Nephron (organoid): ENCODE data around the gene PANK2.
"Not testable (repeated sequence)": the region's sequence is repeated elsewhere in the genome, so short reads cannot be mapped to it uniquely, and the experiment has no call there.

Source experiments
- H3K27ac Mint-ChIP-seq, 3 experiments: 2 replicates each; pipeline ENCODE4 v1.8.0; 2020; ENCODE audit warnings: mixed read lengths in 3 of 3, mild to moderate bottlenecking in 2 of 3, moderate library complexity in 1 of 3
- H3K27me3 Mint-ChIP-seq: 2 replicates; pipeline ENCODE4 v1.8.0; 2021; ENCODE audit warnings: low read depth, mild to moderate bottlenecking, moderate library complexity, mixed read lengths
- H3K36me3 Mint-ChIP-seq: 2 replicates; pipeline ENCODE4 v1.8.0; 2020; ENCODE audit warnings: low read depth, mixed read lengths
- H3K4me1 Mint-ChIP-seq: 2 replicates; pipeline ENCODE4 v1.8.0; 2020; ENCODE audit warnings: mixed read lengths
- H3K4me3 Mint-ChIP-seq, 3 experiments: 2 replicates each; pipeline ENCODE4 v1.8.0; 2020; ENCODE audit warnings: mild to moderate bottlenecking in 3 of 3, mixed read lengths in 3 of 3, moderate library complexity in 2 of 3
- H3K9me3 Mint-ChIP-seq: 2 replicates; pipeline ENCODE4 v1.8.0; 2020; ENCODE audit warnings: mixed read lengths
- TF ChIP-seq, protein P1 (sequence below), 3 experiments: fragments of 200-600 bp; sonication (generic); IDR thresholded peaks; one replicate each; pipeline ENCODE4 v1.5.0; 2021; ENCODE audit warnings: antibody characterized with exemption in 3 of 3; ENCODE audit not compliant: unreplicated experiment in 3 of 3

The PANK2 gene

DNA sequence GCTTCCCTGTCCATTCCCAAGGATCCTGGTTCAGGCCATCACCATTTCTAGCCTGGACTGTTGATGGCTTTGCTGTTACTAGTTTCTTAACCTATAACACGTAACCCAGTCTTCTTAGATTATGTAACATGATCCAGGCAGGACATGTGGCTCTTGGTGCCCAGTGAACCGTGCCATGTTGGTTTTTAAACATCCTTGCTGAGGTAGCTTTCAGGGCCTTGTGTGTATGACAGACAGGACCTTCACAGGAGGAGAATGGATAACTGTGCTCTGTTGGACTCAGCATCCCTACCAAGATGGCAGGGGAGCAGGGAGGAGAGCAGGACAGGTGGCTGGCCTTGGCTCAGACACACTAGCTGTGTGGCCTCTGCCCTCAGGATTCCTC, 46.8 kb downstream of the PANK2 start:
- TF ChIP-seq, protein P1, sequence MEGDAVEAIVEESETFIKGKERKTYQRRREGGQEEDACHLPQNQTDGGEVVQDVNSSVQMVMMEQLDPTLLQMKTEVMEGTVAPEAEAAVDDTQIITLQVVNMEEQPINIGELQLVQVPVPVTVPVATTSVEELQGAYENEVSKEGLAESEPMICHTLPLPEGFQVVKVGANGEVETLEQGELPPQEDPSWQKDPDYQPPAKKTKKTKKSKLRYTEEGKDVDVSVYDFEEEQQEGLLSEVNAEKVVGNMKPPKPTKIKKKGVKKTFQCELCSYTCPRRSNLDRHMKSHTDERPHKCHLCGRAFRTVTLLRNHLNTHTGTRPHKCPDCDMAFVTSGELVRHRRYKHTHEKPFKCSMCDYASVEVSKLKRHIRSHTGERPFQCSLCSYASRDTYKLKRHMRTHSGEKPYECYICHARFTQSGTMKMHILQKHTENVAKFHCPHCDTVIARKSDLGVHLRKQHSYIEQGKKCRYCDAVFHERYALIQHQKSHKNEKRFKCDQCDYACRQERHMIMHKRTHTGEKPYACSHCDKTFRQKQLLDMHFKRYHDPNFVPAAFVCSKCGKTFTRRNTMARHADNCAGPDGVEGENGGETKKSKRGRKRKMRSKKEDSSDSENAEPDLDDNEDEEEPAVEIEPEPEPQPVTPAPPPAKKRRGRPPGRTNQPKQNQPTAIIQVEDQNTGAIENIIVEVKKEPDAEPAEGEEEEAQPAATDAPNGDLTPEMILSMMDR (IDR thresholded peaks at IDR 0.05; ENCODE audit: unreplicated experiment in 3 of 3) = no peak
- no peaks in the 10 kb centered on the region for H3K27me3 Mint-ChIP-seq
- H3K27ac Mint-ChIP-seq = peak overlapping the region in 2 of 3 experiments; percentile 45 to 63
- peaks cover 38% of the 10 kb centered on the region for H3K4me1 Mint-ChIP-seq
- H3K9me3 Mint-ChIP-seq = no peaks in the 10 kb centered on the region
- H3K36me3 Mint-ChIP-seq = peaks cover 64% of the 10 kb centered on the region
- no peak overlapping the region for H3K4me3 Mint-ChIP-seq

DNA sequence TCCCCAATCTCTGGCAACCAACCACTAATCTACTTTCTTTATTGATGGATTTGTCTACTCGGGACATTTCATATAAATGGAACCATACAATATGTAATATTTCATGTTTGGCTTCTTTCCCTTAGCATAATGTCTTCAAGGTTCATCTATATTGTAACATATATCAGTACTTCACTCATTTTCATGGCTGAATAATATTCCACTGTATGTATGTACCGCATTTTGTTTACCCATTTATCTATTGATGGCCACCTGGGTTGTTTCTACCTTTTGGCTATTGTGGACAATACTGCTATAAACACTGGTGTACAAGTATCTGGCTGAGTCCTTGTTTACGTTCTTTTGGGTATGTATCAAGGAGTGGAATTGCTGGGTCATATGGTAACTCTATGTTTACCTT, 48.4 kb downstream of the PANK2 start:
- Mint-ChIP-seq H3K9me3 (no peaks in the 10 kb centered on the region), H3K27me3 (no peaks in the 10 kb centered on the region), H3K4me1 (peaks cover 30% of the 10 kb centered on the region), H3K36me3 (peaks cover 70% of the 10 kb centered on the region), H3K27ac (no peak overlapping the region), H3K4me3 (no peak overlapping the region)
- TF ChIP-seq, protein P1 (IDR thresholded peaks at IDR 0.05; ENCODE audit: unreplicated experiment in 3 of 3) = no peak

DNA sequence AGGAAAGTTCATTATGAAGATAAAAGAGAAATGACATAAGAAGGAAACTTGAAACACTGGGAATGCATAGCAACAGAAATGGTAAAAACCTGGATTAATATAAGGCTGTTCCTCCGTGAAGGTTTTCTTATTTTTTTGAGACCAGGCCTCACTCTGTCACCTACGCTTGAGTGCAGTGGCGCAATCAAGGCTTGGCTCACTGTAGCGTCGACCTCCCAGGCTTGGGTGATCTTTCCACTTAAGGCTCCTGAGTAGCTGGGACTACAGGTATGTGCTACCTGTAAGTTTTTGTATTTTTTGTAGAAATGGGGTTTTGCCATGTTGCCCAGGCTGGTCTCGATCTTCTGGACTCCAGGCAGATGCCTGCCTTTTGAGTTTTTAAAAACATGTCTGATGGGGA, 51.7 kb downstream of the PANK2 start:
- no peaks in the 10 kb centered on the region for H3K27me3 Mint-ChIP-seq
- no peak overlapping the region for H3K4me3 Mint-ChIP-seq
- no peak overlapping the region for H3K27ac Mint-ChIP-seq
- H3K36me3 Mint-ChIP-seq = peaks cover 62% of the 10 kb centered on the region
- H3K4me1 Mint-ChIP-seq = peaks cover 2% of the 10 kb centered on the region
- TF ChIP-seq, protein P1 (IDR thresholded peaks at IDR 0.05; ENCODE audit: unreplicated experiment in 3 of 3) = no peak
- H3K9me3 Mint-ChIP-seq = no peaks in the 10 kb centered on the region

DNA sequence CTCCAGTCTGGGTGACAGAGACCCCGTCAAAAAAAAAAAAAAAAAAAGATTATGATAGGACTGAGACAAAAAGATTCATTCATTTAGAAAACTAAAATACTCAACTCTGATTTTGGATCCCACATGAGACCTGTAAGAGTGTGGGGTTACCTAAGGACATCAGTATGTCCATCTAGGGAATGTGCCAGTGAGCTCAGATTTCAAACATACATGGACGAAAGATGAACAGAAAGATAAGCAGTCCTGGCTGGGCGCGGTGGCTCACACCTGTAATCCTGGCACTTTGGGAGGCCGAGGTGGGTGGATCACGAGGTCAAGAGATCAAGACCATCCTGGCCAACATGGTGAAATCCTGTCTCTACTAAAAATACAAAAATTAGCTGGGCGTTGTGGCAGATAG, 57.5 kb downstream of the PANK2 start:
- peaks cover 48% of the 10 kb centered on the region for H3K36me3 Mint-ChIP-seq
- H3K4me1 Mint-ChIP-seq, H3K27ac Mint-ChIP-seq, H3K27me3 Mint-ChIP-seq, H3K9me3 Mint-ChIP-seq, H3K4me3 Mint-ChIP-seq: not testable (repeated sequence)

DNA sequence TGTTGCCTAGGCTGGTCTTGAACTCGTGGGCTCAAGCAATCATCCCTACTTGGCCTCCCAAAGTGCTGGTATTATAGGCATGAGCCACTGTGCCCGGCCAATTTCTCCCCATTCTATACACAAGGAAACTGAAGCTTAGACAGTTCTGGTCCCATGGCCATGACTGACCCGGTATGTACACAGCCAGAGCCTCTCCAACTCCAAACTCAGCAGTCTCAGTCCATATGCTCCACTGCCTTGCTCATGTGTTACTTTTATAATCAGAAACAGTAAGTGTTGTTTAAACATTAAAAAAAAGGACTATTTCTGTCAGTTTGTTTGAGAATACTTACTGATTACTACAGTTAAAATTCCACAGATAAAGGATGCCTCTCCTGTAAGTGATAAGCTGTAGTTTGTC, 75.5 kb downstream of the PANK2 start:
- Mint-ChIP-seq H3K9me3 (no peaks in the 10 kb centered on the region), H3K27ac (no peak overlapping the region), H3K4me1 (no peaks in the 10 kb centered on the region), H3K36me3 (peaks cover 44% of the 10 kb centered on the region), H3K4me3 (no peak overlapping the region), H3K27me3 (no peaks in the 10 kb centered on the region)
- TF ChIP-seq, protein P1 (IDR thresholded peaks at IDR 0.05; ENCODE audit: unreplicated experiment in 3 of 3) = no peak

DNA sequence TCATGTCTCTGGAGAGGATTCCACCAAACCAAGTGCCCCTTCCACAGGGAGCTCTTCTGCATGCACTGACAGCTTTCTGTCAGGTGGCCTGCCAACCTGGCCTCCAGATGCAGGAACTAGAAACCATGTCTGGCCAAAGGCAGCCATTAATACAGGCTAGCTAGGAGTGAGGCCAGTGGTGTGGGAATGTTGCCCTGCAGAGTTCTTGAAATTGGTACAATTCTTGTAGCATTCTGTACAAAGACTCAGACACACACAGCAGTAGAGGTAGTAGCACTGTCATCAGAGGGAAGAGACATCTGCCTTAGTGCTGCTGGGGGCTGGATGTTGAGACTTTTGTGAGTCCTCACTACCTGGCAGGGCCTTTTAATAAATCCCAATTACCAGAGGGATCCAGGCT, 77.4 kb downstream of the PANK2 start:
- H3K27ac Mint-ChIP-seq = no peak overlapping the region
- TF ChIP-seq, protein P1 (IDR thresholded peaks at IDR 0.05; ENCODE audit: unreplicated experiment in 3 of 3) = no peak
- H3K4me1 Mint-ChIP-seq = no peaks in the 10 kb centered on the region
- peaks cover 57% of the 10 kb centered on the region for H3K36me3 Mint-ChIP-seq
- no peak overlapping the region for H3K4me3 Mint-ChIP-seq
- H3K9me3 Mint-ChIP-seq = peaks cover 9% of the 10 kb centered on the region
- H3K27me3 Mint-ChIP-seq = no peaks in the 10 kb centered on the region
